ENCODE data around the gene EIF5B. TPM values are rescaled to one million over a fixed set of nuclear protein-coding genes. Genes with fewer than 3 reads are reported as not detected.
"Not testable (repeated sequence)": the region's sequence is repeated elsewhere in the genome, so short reads cannot be mapped to it uniquely, and the experiment has no call there.

The EIF5B gene
- total and polyA plus RNA-seq, 2 donors (not counting 1 experiment from before 2014, with no cell fraction given) = 4.5 to 32.8 TPM

DNA sequence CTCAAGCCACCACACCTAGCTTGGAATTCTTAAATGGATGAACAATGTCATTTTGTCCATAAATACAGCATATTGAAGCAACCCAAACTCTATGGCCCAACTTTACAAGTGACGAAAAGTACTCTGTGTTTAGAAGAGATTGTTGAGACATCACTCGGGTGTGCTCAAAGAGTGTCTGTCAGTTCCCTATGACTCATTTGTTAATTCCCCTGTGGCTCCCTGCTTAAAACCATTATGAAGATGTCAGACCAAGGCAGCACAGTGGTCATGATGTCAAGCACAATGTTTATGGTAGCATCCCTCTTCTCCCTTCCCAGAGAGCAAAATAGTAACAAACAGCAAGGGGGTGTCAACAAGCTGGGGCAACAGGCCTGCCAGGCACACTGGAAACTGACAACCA, 39.2 kb upstream of the EIF5B start:
- H3K36me3 ChIP-seq (replicated peaks in 1 of 2; ENCODE audit: control extremely low read depth in 1 of 2, control insufficient read depth in 1 of 2, extremely low read depth in 1 of 2, insufficient read depth in 2 of 2, low read length in 1 of 2) = no peaks in the 10 kb centered on the region
- no peaks in the 10 kb centered on the region for H3K4me1 Mint-ChIP-seq
- H3K4me1 ChIP-seq (ENCODE audit: control insufficient read depth in 2 of 2, insufficient read depth in 2 of 2, low read length in 2 of 2) = no peaks in the 10 kb centered on the region
- H3K79me2 ChIP-seq (ENCODE audit: control insufficient read depth, insufficient read depth, low read length) = no peaks in the 10 kb centered on the region
- TF ChIP-seq CTCF (IDR thresholded peaks at IDR 0.05) (no peak), EZH2 (IDR thresholded peaks at IDR 0.05; ENCODE audit: borderline replicate concordance, insufficient read depth, low read depth, low read length, poor library complexity, severe bottlenecking) (no peak)
- H3K9me3 ChIP-seq (ENCODE audit: control extremely low read depth in 1 of 3, control insufficient read depth in 2 of 3, insufficient read depth in 1 of 3, low read length in 2 of 3) = peaks cover 0 to 6% (median 0%) of the 10 kb centered on the region in 3 donors
- H3K27me3 ChIP-seq (replicated peaks in 1 of 4; ENCODE audit: control extremely low read depth in 1 of 4, control insufficient read depth in 3 of 4, insufficient read depth in 4 of 4, low read length in 3 of 4) = no peaks in the 10 kb centered on the region
- no peak overlapping the region for H3K4me3 Mint-ChIP-seq
- H3K9ac ChIP-seq (ENCODE audit: low read length) = no peak overlapping the region
- ChIA-PET POLR2A (no interaction called here), CTCF (no interaction called here)
- peaks cover 2% of the 10 kb centered on the region for H3K9me3 Mint-ChIP-seq (ENCODE audit: insufficient read depth)
- H4K20me1 ChIP-seq (ENCODE audit: control insufficient read depth, insufficient read depth, low read length, poor library complexity, severe bottlenecking) = no peaks in the 10 kb centered on the region
- ATAC-seq (ENCODE audit: low read depth) (no peak), DNase-seq (no peak)
- no peaks in the 10 kb centered on the region for H3K27me3 Mint-ChIP-seq
- H3K27ac ChIP-seq (ENCODE audit: low read length in 2 of 2) = no peak overlapping the region
- no peak overlapping the region for H3K4me2 ChIP-seq (replicated peaks; ENCODE audit: low read depth, low read length, poor library complexity, severe bottlenecking)
- H3K4me3 ChIP-seq (ENCODE audit: control extremely low read depth in 1 of 5, extremely low read depth in 1 of 5, insufficient read depth in 1 of 5, low read depth in 2 of 5, low read length in 4 of 5) = no peak overlapping the region
- intact Hi-C loops (cut with micrococcal nuclease) = no loop called here
- no peak overlapping the region for H2AFZ ChIP-seq (ENCODE audit: insufficient read depth, low read depth, low read length, poor library complexity, severe bottlenecking)
- H3K27ac Mint-ChIP-seq = no peak overlapping the region
- WGBS (ENCODE audit: insufficient coverage) = no CpG with 5 or more reads among the region's 2 CpGs

- ChIA-PET POLR2A (no interaction called here), CTCF (no interaction called here)
- Histone ChIP-seq H3K36me3 (replicated peaks in 1 of 2; ENCODE audit: control extremely low read depth in 1 of 2, control insufficient read depth in 1 of 2, extremely low read depth in 1 of 2, insufficient read depth in 2 of 2, low read length in 1 of 2) (peaks cover 0 to 8% of the 10 kb centered on the region in 2 experiments), H2AFZ (ENCODE audit: insufficient read depth, low read depth, low read length, poor library complexity, severe bottlenecking) (no peak overlapping the region), H4K20me1 (ENCODE audit: control insufficient read depth, insufficient read depth, low read length, poor library complexity, severe bottlenecking) (no peaks in the 10 kb centered on the region), H3K27me3 (replicated peaks in 1 of 4; ENCODE audit: control extremely low read depth in 1 of 4, control insufficient read depth in 3 of 4, insufficient read depth in 4 of 4, low read length in 3 of 4) (no peaks in the 10 kb centered on the region), H3K4me3 (ENCODE audit: control extremely low read depth in 1 of 5, extremely low read depth in 1 of 5, insufficient read depth in 1 of 5, low read depth in 2 of 5, low read length in 4 of 5) (no peak overlapping the region), H3K9ac (ENCODE audit: low read length) (no peak overlapping the region), H3K27ac (ENCODE audit: low read length in 2 of 2) (no peak overlapping the region), H3K4me2 (replicated peaks; ENCODE audit: low read depth, low read length, poor library complexity, severe bottlenecking) (no peak overlapping the region), H3K79me2 (ENCODE audit: control insufficient read depth, insufficient read depth, low read length) (no peaks in the 10 kb centered on the region), H3K4me1 (ENCODE audit: control insufficient read depth in 2 of 2, insufficient read depth in 2 of 2, low read length in 2 of 2) (no peaks in the 10 kb centered on the region), H3K9me3 (ENCODE audit: control extremely low read depth in 1 of 3, control insufficient read depth in 2 of 3, insufficient read depth in 1 of 3, low read length in 2 of 3) (peaks cover 0 to 6% (median 0%) of the 10 kb centered on the region in 3 donors)
- no peak overlapping the region for H3K27ac Mint-ChIP-seq
- no peak for DNase-seq
- no peak overlapping the region for H3K4me3 Mint-ChIP-seq
- H3K9me3 Mint-ChIP-seq (ENCODE audit: insufficient read depth) = peaks cover 2% of the 10 kb centered on the region
- intact Hi-C loops (cut with micrococcal nuclease) = no loop called here
- 100% methylated on average over 3 of the region's 7 CpGs for WGBS (ENCODE audit: insufficient coverage)
- ATAC-seq (ENCODE audit: low read depth) = no peak
- TF ChIP-seq CTCF (IDR thresholded peaks at IDR 0.05) (no peak), EZH2 (IDR thresholded peaks at IDR 0.05; ENCODE audit: borderline replicate concordance, insufficient read depth, low read depth, low read length, poor library complexity, severe bottlenecking) (no peak)
- H3K4me1 Mint-ChIP-seq = no peaks in the 10 kb centered on the region
- H3K27me3 Mint-ChIP-seq = no peaks in the 10 kb centered on the region
These were observed 37.6 kb upstream of the EIF5B start for GRCh38 chr2:99299580-99299979.

GRCh38 chr2:99301097-99301496, 36.1 kb upstream of the EIF5B start, which contains the start of gene LYG1:
TSS of gene LYG1 (minus strand) at chr2:99301197. CDS start at chr2:99295670, 5,527 bp downstream.
- H3K79me2 ChIP-seq (ENCODE audit: control insufficient read depth, insufficient read depth, low read length); H3K27me3 ChIP-seq (replicated peaks in 1 of 4; ENCODE audit: control extremely low read depth in 1 of 4, control insufficient read depth in 3 of 4, insufficient read depth in 4 of 4, low read length in 3 of 4); H3K4me2 ChIP-seq (replicated peaks; ENCODE audit: low read depth, low read length, poor library complexity, severe bottlenecking); H3K27me3 Mint-ChIP-seq; intact Hi-C loops (cut with micrococcal nuclease); H3K4me3 Mint-ChIP-seq; H3K27ac Mint-ChIP-seq; POLR2A ChIA-PET; H3K4me1 Mint-ChIP-seq; CTCF ChIA-PET; H3K9me3 Mint-ChIP-seq (ENCODE audit: insufficient read depth); H3K9me3 ChIP-seq (ENCODE audit: control extremely low read depth in 1 of 3, control insufficient read depth in 2 of 3, insufficient read depth in 1 of 3, low read length in 2 of 3); H3K4me3 ChIP-seq (ENCODE audit: control extremely low read depth in 1 of 5, extremely low read depth in 1 of 5, insufficient read depth in 1 of 5, low read depth in 2 of 5, low read length in 4 of 5); H3K4me1 ChIP-seq (ENCODE audit: control insufficient read depth in 2 of 2, insufficient read depth in 2 of 2, low read length in 2 of 2); H3K36me3 ChIP-seq (replicated peaks in 1 of 2; ENCODE audit: control extremely low read depth in 1 of 2, control insufficient read depth in 1 of 2, extremely low read depth in 1 of 2, insufficient read depth in 2 of 2, low read length in 1 of 2); H3K27ac ChIP-seq (ENCODE audit: low read length in 2 of 2); H2AFZ ChIP-seq (ENCODE audit: insufficient read depth, low read depth, low read length, poor library complexity, severe bottlenecking); ATAC-seq (ENCODE audit: low read depth); DNase-seq; H4K20me1 ChIP-seq (ENCODE audit: control insufficient read depth, insufficient read depth, low read length, poor library complexity, severe bottlenecking); H3K9ac ChIP-seq (ENCODE audit: low read length): not testable (repeated sequence)
- WGBS (ENCODE audit: insufficient coverage) = no CpG with 5 or more reads among the region's 2 CpGs

Data from B cell (primary cell).